ENCODE data around the gene GRAMD4. TPM values are rescaled to one million over a fixed set of nuclear protein-coding genes. Genes with fewer than 3 reads are reported as not detected.
A peak's percentile ranks its signal among the peaks of the same experiment; 100 is the strongest.

GRAMD4 gene
- total and polyA plus RNA-seq, 10 of the 15 experiments (the other 5 are each of a cell fraction or from before 2014, with no cell fraction given) = 0.21 to 45.5 (median 10.6) TPM

GRCh38 chr22:46580940-46581537 is 39.1 kb upstream of the GRAMD4 start:
- 66% methylated on average over 11 of the region's 13 CpGs for WGBS (ENCODE audit: insufficient coverage, insufficient replicate concordance, low lambda C conversion rate, missing lambda C conversion rate)
- Histone ChIP-seq H3K4me3 (no peak overlapping the region), H4K20me1 (ENCODE audit: control insufficient read depth, insufficient read depth) (no peaks in the 10 kb centered on the region), H3K4me2 (ENCODE audit: control insufficient read depth, insufficient read depth) (peak overlapping the region; percentile 49; the same call in 1 of the 2 replicates), H3K79me2 (ENCODE audit: control insufficient read depth, insufficient read depth, low read length) (no peaks in the 10 kb centered on the region; the same call in 1 of the 2 replicates), H3K36me3 (ENCODE audit: control insufficient read depth in 2 of 2, insufficient read depth in 2 of 2, low read length in 1 of 2) (no peaks in the 10 kb centered on the region), H3K9ac (ENCODE audit: control insufficient read depth, insufficient read depth, low read length) (no peak overlapping the region), H3K27me3 (replicated peaks in 1 of 2; ENCODE audit: control insufficient read depth in 2 of 2, insufficient read depth in 2 of 2, low read length in 1 of 2) (no peaks in the 10 kb centered on the region), H3K27ac (ENCODE audit: control insufficient read depth, insufficient read depth) (no peak overlapping the region), H2AFZ (ENCODE audit: control insufficient read depth, low read depth, low read length) (no peak overlapping the region), H3K4me1 (ENCODE audit: control insufficient read depth, insufficient read depth, low read length) (peaks cover 27% of the 10 kb centered on the region), H3K9me3 (replicated peaks; ENCODE audit: control insufficient read depth, insufficient read depth, low read length) (no peaks in the 10 kb centered on the region)
- ChIA-PET RAD21 (ENCODE audit: unreplicated experiment) (interaction anchor here (1.3 kb wide), 1 partner anchor 9 kb away, joined by 4 read pairs; no protein-coding TSS in a partner anchor), SMC1A (ENCODE audit: uncharacterized antibody, unreplicated experiment) (no interaction called here), CTCF (interaction anchor here (1.4 to 2.9 kb wide), 2 partner anchors 17 kb away, joined by 6 to 11 read pairs; no protein-coding TSS in a partner anchor), POLR2A (interaction anchor here (0.7 kb wide), 2 partner anchors 27 to 32 kb away, joined by 3 to 4 read pairs; no protein-coding TSS in a partner anchor)
- BruUV-seq (replicated peaks) = TSS peak; percentile 43
- no peak for TF ChIP-seq CEBPZ (IDR thresholded peaks at IDR 0.05; ENCODE audit: low read depth, low read length)
- TF ChIP-seq MLLT1 (IDR thresholded peaks at IDR 0.05) = peak; percentile 79
- no peak for TF ChIP-seq ZNF687 (IDR thresholded peaks at IDR 0.05)
- TF ChIP-seq BACH1 (IDR thresholded peaks at IDR 0.05; ENCODE audit: borderline replicate concordance) = no peak
- intact Hi-C loops (cut with micrococcal nuclease; ENCODE audit: unreplicated experiment) (no loop called here), in situ Hi-C loops (cut with MboI) (no loop called here)
- FAIRE-seq (no peak), ATAC-seq (no peak), DNase-seq (ENCODE audit: low read depth, low spot score) (no peak)
